GM21390 (cell line): Measurements from ENCODE around the gene BIRC5.
"Not testable (repeated sequence)": the region's sequence is repeated elsewhere in the genome, so short reads cannot be mapped to it uniquely, and the experiment has no call there.

ENCODE experiments used
- ATAC-seq: cut with Tn5 transposase; IDR thresholded peaks from one replicate; pipeline ENCODE4 v1.9.1; 2021; ENCODE audit not compliant: unreplicated experiment

BIRC5 gene

GRCh38 chr17:78224231-78225087 is 10.4 kb downstream of the BIRC5 start:
- no peak for ATAC-seq

GRCh38 chr17:78225088-78225865 is 11.2 kb downstream of the BIRC5 start:
- no peak for ATAC-seq

GRCh38 chr17:78226055-78226758 is 12.2 kb downstream of the BIRC5 start:
- ATAC-seq, result no peak

- ATAC-seq, result no peak
These were observed 12.9 kb downstream of the BIRC5 start for GRCh38 chr17:78226759-78227454.

- no peak for ATAC-seq
These were observed 13.4 kb downstream of the BIRC5 start for GRCh38 chr17:78227455-78227916.

- ATAC-seq, result no peak
These were observed 14.1 kb downstream of the BIRC5 start for GRCh38 chr17:78228176-78228575.

GRCh38 chr17:78230252-78230962 is 16.4 kb downstream of the BIRC5 start:
- ATAC-seq, result no peak

GRCh38 chr17:78230996-78231935 is 17.2 kb downstream of the BIRC5 start, which contains the start of gene TMEM235:
TSS of gene TMEM235 (plus strand) at chr17:78231631. CDS start at chr17:78232024, 393 bp downstream.
- no peak for ATAC-seq

- ATAC-seq, result no peak
These were observed 18.2 kb downstream of the BIRC5 start for GRCh38 chr17:78231991-78232858.

- no peak for ATAC-seq
These were observed 18.8 kb downstream of the BIRC5 start for GRCh38 chr17:78232859-78233173.

GRCh38 chr17:78233678-78234077 is 19.6 kb downstream of the BIRC5 start:
- no peak for ATAC-seq

GRCh38 chr17:78234261-78234865 is 20.3 kb downstream of the BIRC5 start:
- no peak for ATAC-seq

- ATAC-seq, result not testable (repeated sequence)
These were observed 21.0 kb downstream of the BIRC5 start for GRCh38 chr17:78235022-78235421.

GRCh38 chr17:78235885-78236284 is 21.8 kb downstream of the BIRC5 start:
- no peak for ATAC-seq

- no peak for ATAC-seq
These were observed 22.5 kb downstream of the BIRC5 start for GRCh38 chr17:78236362-78237127.

- no peak for ATAC-seq
These were observed 23.5 kb downstream of the BIRC5 start for GRCh38 chr17:78237401-78238012.
